A549 (cell line): ENCODE data around the gene PXDN.

Experiments
- CBX8 ChIP-seq: fragments of 200-600 bp; sonication (generic); IDR thresholded peaks from 2 replicates; pipeline ENCODE4 v1.6.1; 2016
- CEBPB ChIP-seq, 2 experiments: fragments of >200 bp in 1 of 2; sonication (Bioruptor Twin) in 1 of 2; formaldehyde crosslinking in 1 of 2; IDR thresholded peaks; 2 replicates each; pipeline ENCODE4 v1.6.1; 2012 to 2016
- EP300 ChIP-seq, 2 experiments: fragments of >200 bp; sonication (Bioruptor Twin); formaldehyde crosslinking; IDR thresholded peaks; 2 replicates in 1 of 2; 3 replicates in 1 of 2; pipeline ENCODE4 v1.6.1; 2016 to 2017
- GATA3 ChIP-seq: IDR thresholded peaks from 2 replicates; pipeline ENCODE4 v1.6.1; 2012; ENCODE audit warnings: borderline replicate concordance
- HDAC2 ChIP-seq: fragments of 200-600 bp; sonication (generic); IDR thresholded peaks from 2 replicates; pipeline ENCODE4 v1.6.1; 2016
- HOXA7 ChIP-seq: fragments of 250-450 bp; sonication (Bioruptor Pico); IDR thresholded peaks from 2 replicates; pipeline ENCODE4 v1.5.0; 2020; ENCODE audit warnings: mild to moderate bottlenecking, moderate library complexity
- MAZ ChIP-seq: fragments of 150-350 bp; IDR thresholded peaks from 2 replicates; pipeline ENCODE4 v1.6.1; 2014; ENCODE audit warnings: antibody characterized with exemption, low read depth, low read length, borderline replicate concordance
- MYC ChIP-seq: IDR thresholded peaks from 2 replicates; pipeline ENCODE4 v1.6.1; 2012; ENCODE audit warnings: mild to moderate bottlenecking, inconsistent platforms, low read length, improper control_type of control experiment, borderline replicate concordance
- POLR2A ChIP-seq: IDR thresholded peaks from 2 replicates; pipeline ENCODE4 v1.6.1; 2012; ENCODE audit warnings: mild to moderate bottlenecking, low read length
- SMC3 ChIP-seq: fragments of >200 bp; sonication (Bioruptor Twin); formaldehyde crosslinking; IDR thresholded peaks from 3 replicates; pipeline ENCODE4 v1.6.1; 2018; ENCODE audit warnings: inconsistent platforms
- SREBF2 ChIP-seq: fragments of 450-650 bp; IDR thresholded peaks from 2 replicates; pipeline ENCODE4 v1.6.1; 2014; ENCODE audit warnings: mild to moderate bottlenecking, moderate library complexity
- TF ChIP-seq, protein P1 (sequence below): fragments of >200 bp; sonication (Bioruptor Twin); formaldehyde crosslinking; IDR thresholded peaks from 3 replicates; pipeline ENCODE4 v1.5.1; 2016
- TF ChIP-seq, protein P2 (sequence below): fragments of >200 bp; sonication (Bioruptor Twin); formaldehyde crosslinking; IDR thresholded peaks from 2 replicates; pipeline ENCODE4 v1.6.1; 2016

GRCh38 chr2:1681017-1681318 lies 63.3 kb downstream of the PXDN start:
- TF ChIP-seq EP300 (IDR thresholded peaks at IDR 0.05) = no peak
- TF ChIP-seq, protein P1, sequence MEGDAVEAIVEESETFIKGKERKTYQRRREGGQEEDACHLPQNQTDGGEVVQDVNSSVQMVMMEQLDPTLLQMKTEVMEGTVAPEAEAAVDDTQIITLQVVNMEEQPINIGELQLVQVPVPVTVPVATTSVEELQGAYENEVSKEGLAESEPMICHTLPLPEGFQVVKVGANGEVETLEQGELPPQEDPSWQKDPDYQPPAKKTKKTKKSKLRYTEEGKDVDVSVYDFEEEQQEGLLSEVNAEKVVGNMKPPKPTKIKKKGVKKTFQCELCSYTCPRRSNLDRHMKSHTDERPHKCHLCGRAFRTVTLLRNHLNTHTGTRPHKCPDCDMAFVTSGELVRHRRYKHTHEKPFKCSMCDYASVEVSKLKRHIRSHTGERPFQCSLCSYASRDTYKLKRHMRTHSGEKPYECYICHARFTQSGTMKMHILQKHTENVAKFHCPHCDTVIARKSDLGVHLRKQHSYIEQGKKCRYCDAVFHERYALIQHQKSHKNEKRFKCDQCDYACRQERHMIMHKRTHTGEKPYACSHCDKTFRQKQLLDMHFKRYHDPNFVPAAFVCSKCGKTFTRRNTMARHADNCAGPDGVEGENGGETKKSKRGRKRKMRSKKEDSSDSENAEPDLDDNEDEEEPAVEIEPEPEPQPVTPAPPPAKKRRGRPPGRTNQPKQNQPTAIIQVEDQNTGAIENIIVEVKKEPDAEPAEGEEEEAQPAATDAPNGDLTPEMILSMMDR = no peak
- no peak for TF ChIP-seq HDAC2
- no peak for TF ChIP-seq CBX8
- TF ChIP-seq HOXA7 = no peak
- TF ChIP-seq, protein P2, sequence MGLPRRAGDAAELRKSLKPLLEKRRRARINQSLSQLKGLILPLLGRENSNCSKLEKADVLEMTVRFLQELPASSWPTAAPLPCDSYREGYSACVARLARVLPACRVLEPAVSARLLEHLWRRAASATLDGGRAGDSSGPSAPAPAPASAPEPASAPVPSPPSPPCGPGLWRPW = no peak
- TF ChIP-seq CEBPB (IDR thresholded peaks at IDR 0.05) = no peak
- no peak for TF ChIP-seq GATA3
- no peak for TF ChIP-seq MAZ
- TF ChIP-seq POLR2A = no peak
- no peak for TF ChIP-seq SMC3
- no peak for TF ChIP-seq SREBF2
- no peak for TF ChIP-seq MYC
